ENCODE data around the gene SMG1. TPM values are rescaled to one million over a fixed set of nuclear protein-coding genes. Genes with fewer than 3 reads are reported as not detected.

SMG1 gene
- total RNA-seq, 2 donors from 2014 or later, result 100 to 113 TPM

- Histone ChIP-seq H3K9ac (ENCODE audit: extremely low read depth, low read length, poor library complexity, severe bottlenecking) (no peak overlapping the region), H3K4me3 (ENCODE audit: low read length) (no peak overlapping the region), H3K9me3 (ENCODE audit: control insufficient read depth, low read length) (peaks cover 16% of the 10 kb centered on the region), H3K36me3 (ENCODE audit: control insufficient read depth, insufficient read depth, low read length) (peaks cover 79% of the 10 kb centered on the region), H3K27ac (ENCODE audit: low read depth, low read length) (no peak overlapping the region), H3K4me1 (ENCODE audit: control insufficient read depth, insufficient read depth, low read length) (peaks cover 6% of the 10 kb centered on the region), H3K27me3 (ENCODE audit: control insufficient read depth, insufficient read depth, low read length, poor library complexity, severe bottlenecking) (no peaks in the 10 kb centered on the region)
- H3K4me1 Mint-ChIP-seq, result peaks cover 6% of the 10 kb centered on the region
- H3K27ac Mint-ChIP-seq, result no peak overlapping the region
- WGBS, 2 experiments (ENCODE audit: insufficient coverage in 1 of 2, insufficient read length in 1 of 2), result 83 to 99% methylated on average over 2 to 3 of the region's 3 CpGs
- DNase-seq, result no peak
- H3K36me3 Mint-ChIP-seq (ENCODE audit: low read depth), result peaks cover 76% of the 10 kb centered on the region
- H3K27me3 Mint-ChIP-seq (ENCODE audit: insufficient read depth), result no peaks in the 10 kb centered on the region
- H3K4me3 Mint-ChIP-seq, result no peak overlapping the region
- no peak for TF ChIP-seq CTCF (conservative IDR thresholded peaks at IDR 0.05)
- H3K9me3 Mint-ChIP-seq, result no peaks in the 10 kb centered on the region
These were observed 114.3 kb downstream of the SMG1 start for GRCh38 chr16:18811925-18812324.

GRCh38 chr16:18809165-18809564, 117.0 kb downstream of the SMG1 start:
- H3K4me3 ChIP-seq (ENCODE audit: low read length), result no peak overlapping the region
- Mint-ChIP-seq H3K36me3 (ENCODE audit: low read depth) (peaks cover 59% of the 10 kb centered on the region), H3K27ac (no peak overlapping the region)

GRCh38 chr16:18805257-18805773, 120.9 kb downstream of the SMG1 start:
- Histone ChIP-seq H3K9me3 (ENCODE audit: control insufficient read depth, low read length) (peaks cover 16% of the 10 kb centered on the region), H3K4me3 (ENCODE audit: low read length) (peak overlapping the region; percentile 42), H3K27me3 (ENCODE audit: control insufficient read depth, insufficient read depth, low read length, poor library complexity, severe bottlenecking) (no peaks in the 10 kb centered on the region), H3K9ac (ENCODE audit: extremely low read depth, low read length, poor library complexity, severe bottlenecking) (peak overlapping the region; percentile 6), H3K4me1 (ENCODE audit: control insufficient read depth, insufficient read depth, low read length) (peaks cover 15% of the 10 kb centered on the region), H3K36me3 (ENCODE audit: control insufficient read depth, insufficient read depth, low read length) (peaks cover 42% of the 10 kb centered on the region), H3K27ac (ENCODE audit: low read depth, low read length) (no peak overlapping the region)
- H3K27me3 Mint-ChIP-seq (ENCODE audit: insufficient read depth), result no peaks in the 10 kb centered on the region
- no peak overlapping the region for H3K4me3 Mint-ChIP-seq
- H3K36me3 Mint-ChIP-seq (ENCODE audit: low read depth), result peaks cover 36% of the 10 kb centered on the region
- peak overlapping the region; percentile 82 for H3K27ac Mint-ChIP-seq
- 13 to 20% methylated on average over 2 of the region's 2 CpGs for WGBS, 2 experiments (ENCODE audit: insufficient coverage in 1 of 2, insufficient read length in 1 of 2)
- no peak for TF ChIP-seq CTCF (conservative IDR thresholded peaks at IDR 0.05)
- DNase-seq, result no peak
- H3K4me1 Mint-ChIP-seq, result peaks cover 44% of the 10 kb centered on the region
- H3K9me3 Mint-ChIP-seq, result peaks cover 2% of the 10 kb centered on the region

More at GRCh38 chr16:18809165-18809564, 117.0 kb downstream of the SMG1 start:
- no peaks in the 10 kb centered on the region for H3K27me3 ChIP-seq (ENCODE audit: control insufficient read depth, insufficient read depth, low read length, poor library complexity, severe bottlenecking)
- Mint-ChIP-seq H3K4me3 (no peak overlapping the region), H3K4me1 (peaks cover 32% of the 10 kb centered on the region), H3K27me3 (ENCODE audit: insufficient read depth) (no peaks in the 10 kb centered on the region), H3K9me3 (no peaks in the 10 kb centered on the region)
- H3K27ac ChIP-seq (ENCODE audit: low read depth, low read length), result no peak overlapping the region
- no peak for TF ChIP-seq CTCF (conservative IDR thresholded peaks at IDR 0.05)
- 93 to 94% methylated on average over 10 to 13 of the region's 13 CpGs for WGBS, 2 experiments (ENCODE audit: insufficient coverage in 1 of 2, insufficient read length in 1 of 2)
- H3K9ac ChIP-seq (ENCODE audit: extremely low read depth, low read length, poor library complexity, severe bottlenecking), result no peak overlapping the region
- peaks cover 60% of the 10 kb centered on the region for H3K36me3 ChIP-seq (ENCODE audit: control insufficient read depth, insufficient read depth, low read length)
- peaks cover 16% of the 10 kb centered on the region for H3K9me3 ChIP-seq (ENCODE audit: control insufficient read depth, low read length)
- H3K4me1 ChIP-seq (ENCODE audit: control insufficient read depth, insufficient read depth, low read length), result peaks cover 9% of the 10 kb centered on the region
- no peak for DNase-seq

All from endodermal cell (in vitro differentiated cells).